Activated CD4-positive, alpha-beta T cell treated with anti-CD3 and anti-CD28 coated beads, Interleukin-2, amount 50 U/mL, for 4 hours (primary cell): ENCODE measurements around the gene BBS9.

Experiments
- DNase-seq, 2 experiments: peaks; one replicate each; pipeline ENCODE4 v3.0.0-alpha.2; 2020

BBS9 gene

GRCh38 chr7:33388332-33388731, 259.0 kb downstream of the BBS9 start:
- no peak for DNase-seq

- no peak for DNase-seq
Observed at GRCh38 chr7:33392148-33392547, 262.8 kb downstream of the BBS9 start.

GRCh38 chr7:33393770-33394169, 264.4 kb downstream of the BBS9 start:
- no peak for DNase-seq

GRCh38 chr7:33395340-33395739, 266.0 kb downstream of the BBS9 start:
- no peak for DNase-seq

- no peak for DNase-seq
Observed at GRCh38 chr7:33399528-33400213, 270.3 kb downstream of the BBS9 start.

GRCh38 chr7:33400214-33400538, 270.8 kb downstream of the BBS9 start:
- DNase-seq: no peak

- no peak for DNase-seq
Observed at GRCh38 chr7:33410266-33410665, 280.9 kb downstream of the BBS9 start.

GRCh38 chr7:33411020-33411419, 281.7 kb downstream of the BBS9 start:
- no peak for DNase-seq

- DNase-seq: no peak
Observed at GRCh38 chr7:33412331-33412730, 283.0 kb downstream of the BBS9 start.

GRCh38 chr7:33418251-33418701, 288.9 kb downstream of the BBS9 start:
- no peak for DNase-seq

GRCh38 chr7:33420311-33420940, 291.1 kb downstream of the BBS9 start:
- DNase-seq: no peak

- DNase-seq: no peak
Observed at GRCh38 chr7:33421429-33421828, 292.1 kb downstream of the BBS9 start.

- DNase-seq: no peak
Observed at GRCh38 chr7:33422141-33422540, 292.8 kb downstream of the BBS9 start.

GRCh38 chr7:33422825-33423645, 293.7 kb downstream of the BBS9 start:
- no peak for DNase-seq

GRCh38 chr7:33423646-33424020, 294.3 kb downstream of the BBS9 start:
- DNase-seq: no peak

GRCh38 chr7:33425395-33425794, 296.0 kb downstream of the BBS9 start:
- no peak for DNase-seq

- no peak for DNase-seq
Observed at GRCh38 chr7:33425929-33426678, 296.7 kb downstream of the BBS9 start.

GRCh38 chr7:33428415-33428814, 299.1 kb downstream of the BBS9 start:
- no peak for DNase-seq

- DNase-seq: no peak
Observed at GRCh38 chr7:33431543-33431942, 302.2 kb downstream of the BBS9 start.

- no peak for DNase-seq
Observed at GRCh38 chr7:33432821-33433220, 303.5 kb downstream of the BBS9 start.

- DNase-seq: no peak
Observed at GRCh38 chr7:33433357-33433756, 304.0 kb downstream of the BBS9 start.

GRCh38 chr7:33444511-33444910, 315.1 kb downstream of the BBS9 start:
- no peak for DNase-seq

GRCh38 chr7:33446551-33446950, 317.2 kb downstream of the BBS9 start:
- no peak for DNase-seq
